ENCODE measurements around the gene KANK3.
"Not testable (repeated sequence)": the region's sequence is repeated elsewhere in the genome, so short reads cannot be mapped to it uniquely, and the experiment has no call there.

The KANK3 gene

DNA sequence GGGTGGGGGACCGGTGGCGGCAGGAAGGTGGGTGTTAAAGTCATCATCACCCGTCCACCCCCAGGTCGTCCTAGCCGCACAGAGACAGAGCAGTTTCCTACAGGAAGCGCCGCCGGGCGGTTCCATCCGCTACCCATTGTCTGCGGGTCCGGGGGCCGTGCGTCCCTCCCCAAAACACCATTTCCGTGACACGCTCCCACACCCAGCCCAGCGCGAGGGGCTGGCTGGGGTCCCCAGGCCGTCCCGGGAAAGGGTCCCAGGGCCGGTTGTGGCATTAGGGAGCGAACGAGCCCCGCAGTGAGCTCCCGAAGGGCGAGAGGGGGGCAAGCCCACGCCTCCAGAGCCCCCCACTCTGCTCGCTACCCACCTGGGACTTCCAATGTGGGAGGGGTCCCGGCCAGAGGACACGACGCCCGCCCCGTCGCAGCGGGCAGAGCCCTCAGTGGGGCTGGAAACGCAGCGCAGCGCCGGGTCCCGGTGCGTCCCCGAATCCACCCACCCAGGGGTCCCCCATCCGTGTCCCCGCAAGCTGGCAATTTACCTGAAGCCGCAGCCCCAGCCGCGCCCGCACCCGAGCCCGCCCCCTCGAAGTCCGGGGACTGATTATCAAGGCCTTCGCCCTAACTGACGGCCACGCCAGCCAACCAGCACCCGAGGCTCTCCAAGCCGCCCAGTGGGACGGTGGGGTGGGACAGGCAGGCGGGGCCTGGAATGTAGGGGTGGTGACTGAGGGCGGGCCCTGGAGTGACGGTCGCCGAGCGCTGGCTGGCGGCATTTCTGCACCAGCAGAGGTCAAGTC, at the start of gene KANK3:
TSS of gene KANK3 (minus strand) at position 579 of the 799 bp plus-strand sequence. CDS start 5,434 bp downstream, outside the sequence.
- in situ Hi-C loops (cut with HindIII; ENCODE audit: low sequenced_read_pairs) = no loop called here

DNA sequence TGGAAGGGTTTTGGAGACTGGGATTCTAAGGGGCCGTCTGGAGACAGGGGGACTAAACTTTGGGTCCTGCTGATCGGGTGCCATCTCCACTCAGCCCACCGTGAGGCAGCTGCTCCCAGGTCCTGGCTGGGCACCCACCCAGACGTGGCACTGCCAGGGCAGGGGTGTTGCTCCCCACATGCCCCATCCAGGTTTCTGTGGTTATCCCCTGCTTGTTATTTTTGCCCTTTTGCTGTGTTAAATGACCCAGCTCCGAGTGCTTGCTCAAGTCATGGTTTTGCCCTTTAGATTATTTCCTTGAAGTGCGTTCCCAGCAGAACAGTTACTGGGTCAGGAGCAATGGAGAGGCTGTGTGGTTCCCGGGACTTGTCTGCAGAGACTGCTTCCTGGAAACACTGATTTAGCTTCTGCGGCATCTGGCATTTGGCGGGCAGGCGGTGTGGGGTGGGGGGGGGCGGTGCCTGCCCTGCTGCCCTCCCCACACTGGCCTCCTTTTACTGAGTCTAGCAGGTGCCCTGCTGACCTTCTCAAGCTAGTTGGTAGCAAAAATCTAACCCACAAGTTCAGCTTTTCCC, 49.0 kb upstream of the KANK3 start:
- in situ Hi-C loops (cut with HindIII; ENCODE audit: low sequenced_read_pairs) = no loop called here

DNA sequence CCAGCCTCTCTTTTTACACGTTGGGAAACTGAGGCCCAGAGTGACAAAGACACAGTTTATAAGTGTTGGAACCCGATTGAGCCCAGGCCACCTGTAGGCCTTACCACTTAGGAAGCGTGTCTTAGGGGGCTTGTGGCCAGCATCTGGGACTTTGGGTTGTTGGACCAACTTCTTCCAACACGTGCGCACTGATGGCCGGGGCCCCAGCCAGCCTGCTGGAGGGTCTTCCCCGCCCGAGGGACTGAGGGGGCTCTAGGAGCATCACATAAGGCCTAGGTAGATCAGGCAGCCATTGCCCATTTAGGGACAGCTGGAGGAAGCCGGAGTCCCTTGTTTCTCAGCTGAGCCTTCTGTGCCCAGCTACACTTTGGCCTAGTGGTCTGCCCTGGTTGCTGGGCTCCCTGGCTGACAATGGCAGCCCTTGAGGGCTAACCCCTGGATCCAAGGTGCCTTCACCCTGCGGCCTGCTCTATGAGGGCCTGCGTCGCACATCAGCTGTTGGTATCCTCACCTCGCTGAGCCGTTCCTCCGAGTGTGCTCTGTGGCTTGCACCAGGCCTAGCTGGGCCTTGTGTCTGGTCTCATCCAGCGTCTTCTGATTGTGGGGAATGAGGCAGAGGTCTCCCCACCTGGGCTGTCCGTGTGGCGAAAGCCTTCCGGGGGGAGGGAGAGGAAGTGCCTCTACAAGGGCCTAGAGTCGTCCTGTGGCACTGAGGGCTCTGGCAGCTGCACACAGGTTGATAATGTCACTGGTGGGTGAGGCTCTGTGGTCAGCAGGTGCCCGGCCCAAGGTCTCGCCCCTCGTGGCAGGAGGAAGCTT, 48.3 kb upstream of the KANK3 start:
- in situ Hi-C loops (cut with HindIII; ENCODE audit: low sequenced_read_pairs) = no loop called here

DNA sequence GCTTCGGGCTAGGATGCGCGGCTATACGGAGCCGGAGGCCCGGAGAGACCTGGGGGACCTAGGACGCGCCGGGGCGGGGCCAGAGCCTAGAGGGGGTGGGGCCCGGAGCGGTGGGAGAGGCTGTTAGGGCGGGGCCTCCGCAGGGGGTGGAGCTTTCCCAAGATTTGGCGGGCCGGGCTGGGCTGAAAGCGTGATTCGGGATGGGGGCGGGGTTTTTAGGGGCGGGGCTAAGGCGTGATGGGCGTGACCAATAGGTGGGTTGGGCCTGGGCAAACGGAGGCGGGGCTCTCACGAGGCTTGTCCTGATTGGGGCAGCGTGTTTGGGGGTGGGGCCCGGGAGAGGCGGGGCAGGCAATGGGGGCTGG, 47.5 kb upstream of the KANK3 start:
- in situ Hi-C loops (cut with HindIII; ENCODE audit: low sequenced_read_pairs) = no loop called here

GRCh38 chr19:8389891-8390616, 47.0 kb upstream of the KANK3 start, which contains the start of gene RAB11B:
Gene RAB11B (plus strand): TSS chr19:8390360. CDS start chr19:8390417, 57 bp downstream.
- in situ Hi-C loops (cut with HindIII; ENCODE audit: low sequenced_read_pairs) = no loop called here

- in situ Hi-C loops (cut with HindIII; ENCODE audit: low sequenced_read_pairs) = no loop called here
Observed at GRCh38 chr19:8388612-8388958, 45.5 kb upstream of the KANK3 start.

- in situ Hi-C loops (cut with HindIII; ENCODE audit: low sequenced_read_pairs) = no loop called here
Observed at GRCh38 chr19:8387688-8388611, 44.9 kb upstream of the KANK3 start.

DNA sequence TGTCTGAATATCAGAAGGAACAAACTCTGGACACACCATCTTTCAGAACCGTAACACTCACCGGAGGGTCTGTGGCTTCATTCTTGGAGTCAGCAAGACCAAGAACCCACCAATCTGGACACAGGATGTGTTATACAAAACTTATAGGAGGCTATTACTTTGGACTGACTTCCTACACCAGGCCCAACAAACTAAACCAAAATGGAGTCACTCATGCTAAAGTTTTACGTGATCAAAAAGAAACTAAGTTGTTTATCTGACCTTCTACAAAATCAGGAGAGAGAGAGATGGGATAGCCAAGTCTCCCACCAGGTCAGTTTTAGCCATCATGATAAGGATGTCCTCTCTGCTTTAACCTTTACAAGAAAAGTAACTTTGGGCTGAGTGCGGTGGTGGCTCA, 43.9 kb upstream of the KANK3 start:
- in situ Hi-C loops (cut with HindIII; ENCODE audit: low sequenced_read_pairs) = no loop called here

GRCh38 chr19:8386419-8386818, 43.4 kb upstream of the KANK3 start:
- in situ Hi-C loops (cut with HindIII; ENCODE audit: low sequenced_read_pairs) = not testable (repeated sequence)

DNA sequence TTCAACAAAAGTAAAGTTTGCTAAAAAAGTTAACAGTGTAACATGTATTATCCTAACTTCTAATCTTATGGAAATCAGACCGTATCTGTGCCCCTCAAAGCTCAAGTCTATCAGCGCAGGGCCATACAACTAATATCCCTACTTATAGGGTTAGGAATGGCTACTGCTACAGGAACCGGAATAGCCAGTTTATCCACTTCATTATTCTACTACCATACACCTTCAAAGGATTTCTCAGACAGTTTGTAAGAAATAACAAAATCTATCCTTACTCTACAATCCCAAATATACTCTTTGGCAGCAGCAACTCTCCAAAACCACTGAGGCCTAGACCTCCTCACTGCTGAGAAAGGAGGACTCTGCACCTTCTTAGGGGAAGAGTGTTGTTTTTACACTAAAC, 42.5 kb upstream of the KANK3 start:
- in situ Hi-C loops (cut with HindIII; ENCODE audit: low sequenced_read_pairs) = not testable (repeated sequence)

DNA sequence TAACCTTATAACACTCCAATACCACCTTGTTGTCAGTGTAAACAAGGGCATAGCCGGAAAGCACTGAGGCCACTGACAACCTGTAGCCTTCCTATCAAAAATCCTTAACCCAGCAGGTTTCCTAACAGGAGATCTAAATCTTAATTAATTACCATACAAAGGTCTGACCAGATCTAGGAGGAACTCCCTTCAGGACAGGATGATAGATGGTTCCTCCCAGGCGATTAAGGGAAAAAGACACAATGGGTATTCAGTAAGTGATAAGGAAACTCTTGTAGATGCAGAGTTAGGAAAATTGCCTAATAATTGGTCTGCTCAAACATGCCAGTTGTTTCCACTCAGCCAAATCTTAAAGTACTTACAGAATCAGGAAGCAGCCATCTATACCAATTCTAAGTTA, 42.0 kb upstream of the KANK3 start:
- in situ Hi-C loops (cut with HindIII; ENCODE audit: low sequenced_read_pairs) = not testable (repeated sequence)

- in situ Hi-C loops (cut with HindIII; ENCODE audit: low sequenced_read_pairs) = not testable (repeated sequence)
Observed at GRCh38 chr19:8384569-8384968, 41.5 kb upstream of the KANK3 start.

GRCh38 chr19:8379156-8379891, 36.3 kb upstream of the KANK3 start:
- in situ Hi-C loops (cut with HindIII; ENCODE audit: low sequenced_read_pairs) = not testable (repeated sequence)

GRCh38 chr19:8377598-8377997, 34.5 kb upstream of the KANK3 start:
- in situ Hi-C loops (cut with HindIII; ENCODE audit: low sequenced_read_pairs) = no loop called here

- in situ Hi-C loops (cut with HindIII; ENCODE audit: low sequenced_read_pairs) = not testable (repeated sequence)
Observed at GRCh38 chr19:8376373-8376974, 33.4 kb upstream of the KANK3 start.

DNA sequence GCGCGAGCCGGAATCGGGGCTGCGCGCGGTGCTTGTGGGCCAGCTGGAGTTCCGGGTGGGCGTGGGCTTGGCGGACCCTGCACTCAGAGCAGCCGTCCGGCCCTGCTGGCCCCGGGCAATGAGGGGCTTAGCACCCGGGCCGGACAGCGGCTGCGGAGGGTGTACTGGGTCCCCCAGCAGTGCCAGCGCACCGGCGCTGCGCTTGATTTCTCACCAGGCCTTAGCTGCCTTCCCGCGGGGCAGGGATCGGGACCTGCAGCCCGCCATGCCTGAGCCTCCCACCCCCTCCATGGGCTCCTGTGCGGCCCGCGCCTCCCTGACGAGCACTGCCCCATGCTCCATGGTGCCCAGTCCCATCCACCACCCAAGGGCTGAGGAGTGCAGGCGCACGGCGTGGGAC, 32.7 kb upstream of the KANK3 start:
- in situ Hi-C loops (cut with HindIII; ENCODE audit: low sequenced_read_pairs) = not testable (repeated sequence)

DNA sequence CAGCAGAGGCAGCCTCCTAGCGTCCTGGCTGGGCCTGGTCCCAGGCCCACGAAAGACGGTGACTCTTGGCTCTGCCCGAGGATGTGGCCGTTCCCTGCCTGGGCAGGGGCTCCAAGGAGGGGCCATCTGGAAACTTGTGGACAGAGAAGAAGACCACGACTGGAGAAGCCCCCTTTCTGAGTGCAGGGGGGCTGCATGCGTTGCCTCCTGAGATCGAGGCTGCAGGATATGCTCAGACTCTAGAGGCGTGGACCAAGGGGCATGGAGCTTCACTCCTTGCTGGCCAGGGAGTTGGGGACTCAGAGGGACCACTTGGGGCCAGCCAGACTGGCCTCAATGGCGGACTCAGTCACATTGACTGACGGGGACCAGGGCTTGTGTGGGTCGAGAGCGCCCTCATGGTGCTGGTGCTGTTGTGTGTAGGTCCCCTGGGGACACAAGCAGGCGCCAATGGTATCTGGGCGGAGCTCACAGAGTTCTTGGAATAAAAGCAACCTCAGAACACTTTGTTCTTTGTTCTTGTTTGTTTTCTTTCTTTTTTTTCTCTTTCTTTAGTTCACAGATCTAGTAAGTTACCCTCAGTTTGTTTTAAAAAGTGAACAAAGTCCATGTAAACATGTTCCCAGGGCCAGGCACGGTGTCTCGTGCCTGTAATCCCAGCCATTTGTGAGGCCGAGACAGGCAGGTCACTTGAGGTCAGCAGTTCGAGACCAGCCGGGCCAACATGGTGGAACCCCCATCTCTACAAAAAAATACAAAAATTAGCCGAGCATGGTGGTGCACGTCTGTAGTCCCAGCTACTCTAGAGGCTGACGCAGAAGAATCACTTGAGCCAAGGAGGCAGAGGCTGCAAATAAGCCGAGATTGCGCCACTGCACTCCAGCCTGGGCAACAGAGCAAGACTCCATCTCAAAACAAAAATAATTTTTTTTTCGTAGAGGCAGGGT, 31.1 kb upstream of the KANK3 start:
- in situ Hi-C loops (cut with HindIII; ENCODE audit: low sequenced_read_pairs) = no loop called here

All from DLD1 (cell line).